IMR-90 (cell line): ENCODE results near the gene ABLIM3.

Experiments
- BHLHE40 ChIP-seq: fragments of 150-350 bp; IDR thresholded peaks from 2 replicates; pipeline ENCODE4 v1.6.1; 2016; ENCODE audit warnings: mild to moderate bottlenecking, low read depth, low read length
- CEBPB ChIP-seq: IDR thresholded peaks from 2 replicates; pipeline ENCODE4 v1.6.1; 2012; ENCODE audit warnings: low read depth, low read length, improper control_type of control experiment
- MAZ ChIP-seq: IDR thresholded peaks from 2 replicates; pipeline ENCODE4 v1.6.1; 2012; ENCODE audit warnings: low read depth, mild to moderate bottlenecking, low read length, improper control_type of control experiment, moderate library complexity, borderline replicate concordance
- MXI1 ChIP-seq: IDR thresholded peaks from 2 replicates; pipeline ENCODE4 v1.6.1; 2012; ENCODE audit warnings: low read depth, mild to moderate bottlenecking, low read length, moderate library complexity, borderline replicate concordance
- POLR2A ChIP-seq: IDR thresholded peaks from 2 replicates; pipeline ENCODE4 v1.6.1; 2012; ENCODE audit warnings: mild to moderate bottlenecking, low read depth, low read length
- SMC3 ChIP-seq: fragments of 150-350 bp; IDR thresholded peaks from 2 replicates; pipeline ENCODE4 v1.6.1; 2016; ENCODE audit warnings: low read depth, mild to moderate bottlenecking, antibody characterized with exemption, low read length, moderate library complexity
- TF ChIP-seq, protein P1 (sequence below): conservative IDR thresholded peaks from 2 replicates; pipeline ENCODE4 v1.5.1; 2012; ENCODE audit warnings: mild to moderate bottlenecking, low read depth, low read length, improper control_type of control experiment
- TF ChIP-seq, protein P2 (sequence below): fragments of 150-350 bp; IDR thresholded peaks from 2 replicates; pipeline ENCODE4 v1.6.1; 2017; ENCODE audit warnings: mild to moderate bottlenecking, antibody characterized with exemption, low read length, low read depth

DNA sequence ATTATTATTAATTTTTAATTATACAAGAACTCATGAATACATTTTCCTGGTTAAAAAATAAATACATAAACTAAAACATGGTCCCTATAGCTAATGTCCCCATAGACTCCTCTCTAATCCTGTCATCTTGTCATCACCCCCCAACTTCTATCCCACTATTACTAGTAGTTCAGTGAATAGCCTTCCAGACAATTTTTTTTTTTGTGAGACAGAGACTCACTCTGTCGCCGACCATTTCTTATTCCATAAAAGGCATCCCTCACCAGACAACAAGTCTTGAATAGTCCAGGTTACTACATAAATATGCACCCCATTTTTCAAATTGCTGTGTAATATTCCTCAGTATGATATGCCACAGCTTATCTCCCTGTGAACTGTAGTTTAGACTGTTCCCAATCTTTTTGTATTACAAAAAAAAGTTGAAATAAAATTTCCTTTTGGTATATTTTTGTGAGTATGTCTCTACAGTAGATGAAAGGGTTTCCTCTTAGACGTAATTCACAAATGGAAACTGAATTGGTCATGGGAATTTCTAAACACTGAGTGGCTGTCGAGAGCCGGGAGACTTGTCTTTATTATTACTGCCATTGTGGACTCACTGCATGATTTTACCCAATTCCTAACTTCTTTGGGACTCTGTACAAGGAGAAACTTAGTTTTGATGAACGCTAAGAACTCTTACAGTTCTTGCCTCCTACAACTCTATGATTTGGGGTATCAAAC, 6.4 kb upstream of the ABLIM3 start:
- TF ChIP-seq MXI1, result no peak
- TF ChIP-seq, protein P1, sequence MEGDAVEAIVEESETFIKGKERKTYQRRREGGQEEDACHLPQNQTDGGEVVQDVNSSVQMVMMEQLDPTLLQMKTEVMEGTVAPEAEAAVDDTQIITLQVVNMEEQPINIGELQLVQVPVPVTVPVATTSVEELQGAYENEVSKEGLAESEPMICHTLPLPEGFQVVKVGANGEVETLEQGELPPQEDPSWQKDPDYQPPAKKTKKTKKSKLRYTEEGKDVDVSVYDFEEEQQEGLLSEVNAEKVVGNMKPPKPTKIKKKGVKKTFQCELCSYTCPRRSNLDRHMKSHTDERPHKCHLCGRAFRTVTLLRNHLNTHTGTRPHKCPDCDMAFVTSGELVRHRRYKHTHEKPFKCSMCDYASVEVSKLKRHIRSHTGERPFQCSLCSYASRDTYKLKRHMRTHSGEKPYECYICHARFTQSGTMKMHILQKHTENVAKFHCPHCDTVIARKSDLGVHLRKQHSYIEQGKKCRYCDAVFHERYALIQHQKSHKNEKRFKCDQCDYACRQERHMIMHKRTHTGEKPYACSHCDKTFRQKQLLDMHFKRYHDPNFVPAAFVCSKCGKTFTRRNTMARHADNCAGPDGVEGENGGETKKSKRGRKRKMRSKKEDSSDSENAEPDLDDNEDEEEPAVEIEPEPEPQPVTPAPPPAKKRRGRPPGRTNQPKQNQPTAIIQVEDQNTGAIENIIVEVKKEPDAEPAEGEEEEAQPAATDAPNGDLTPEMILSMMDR, result no peak
- TF ChIP-seq BHLHE40, result no peak
- TF ChIP-seq POLR2A, result no peak
- TF ChIP-seq, protein P2, sequence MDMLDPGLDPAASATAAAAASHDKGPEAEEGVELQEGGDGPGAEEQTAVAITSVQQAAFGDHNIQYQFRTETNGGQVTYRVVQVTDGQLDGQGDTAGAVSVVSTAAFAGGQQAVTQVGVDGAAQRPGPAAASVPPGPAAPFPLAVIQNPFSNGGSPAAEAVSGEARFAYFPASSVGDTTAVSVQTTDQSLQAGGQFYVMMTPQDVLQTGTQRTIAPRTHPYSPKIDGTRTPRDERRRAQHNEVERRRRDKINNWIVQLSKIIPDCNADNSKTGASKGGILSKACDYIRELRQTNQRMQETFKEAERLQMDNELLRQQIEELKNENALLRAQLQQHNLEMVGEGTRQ, result no peak
- TF ChIP-seq SMC3, result no peak
- TF ChIP-seq MAZ, result no peak
- TF ChIP-seq CEBPB, result no peak
